Activated CD4-positive, alpha-beta T cell treated with anti-CD3 and anti-CD28 coated beads, Interleukin-10, Interleukin-2, amounts not matched to agents 100 ng/mL and 50 ng/mL, durations not matched to agents 16 hours and 8 hours (primary cell): ENCODE results near the gene ETV3.
"Not testable (repeated sequence)": the region's sequence is repeated elsewhere in the genome, so short reads cannot be mapped to it uniquely, and the experiment has no call there.

Experiments used
- DNase-seq: peaks from one replicate; pipeline ENCODE4 v3.0.0-alpha.2; 2020

The ETV3 gene

DNA sequence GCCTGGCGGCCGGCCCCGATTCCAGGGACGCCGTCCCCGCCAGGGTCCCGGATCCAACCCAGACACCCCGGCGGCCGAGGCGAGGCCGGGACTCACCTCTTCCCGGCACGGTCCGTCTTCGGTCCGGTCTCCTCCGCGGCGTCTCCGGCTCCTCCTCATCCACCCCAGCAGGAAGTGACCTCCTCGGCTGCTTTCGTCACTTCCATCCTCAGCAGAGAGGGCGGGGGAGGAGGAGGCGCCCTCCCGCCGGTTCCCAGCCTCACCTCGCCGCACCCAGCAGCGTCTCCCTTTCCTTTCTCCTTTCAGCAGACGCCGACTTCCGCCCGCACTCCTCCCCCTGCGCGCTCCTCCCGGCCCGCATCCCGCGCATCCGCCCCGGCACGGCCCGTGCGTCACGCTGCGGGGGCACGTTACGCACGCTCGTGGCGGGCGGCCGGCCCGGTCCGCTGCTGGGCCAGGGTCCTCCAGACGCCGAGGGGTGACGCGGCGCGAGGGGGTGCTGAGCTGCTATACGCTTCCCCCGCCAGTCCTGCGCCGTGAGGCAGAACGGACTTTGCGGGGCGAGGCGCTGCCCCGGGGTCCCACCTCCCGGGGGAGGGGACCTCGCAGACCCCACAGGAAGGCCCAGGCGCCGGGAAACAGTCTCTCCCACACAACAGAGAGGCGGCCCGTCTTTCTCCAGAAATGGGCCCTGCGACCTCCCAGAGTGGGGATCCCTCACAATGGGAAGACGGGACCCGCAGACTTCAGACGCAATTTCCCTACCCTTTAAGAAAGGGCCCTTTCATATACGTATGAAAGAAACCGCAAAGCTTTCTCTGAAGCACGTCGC, at the start of gene ETV3:
TSS of gene ETV3 (minus strand) at position 176 of the 832 bp plus-strand sequence. CDS start 2,043 bp downstream, outside the sequence.
- peak; percentile 94 for DNase-seq

DNA sequence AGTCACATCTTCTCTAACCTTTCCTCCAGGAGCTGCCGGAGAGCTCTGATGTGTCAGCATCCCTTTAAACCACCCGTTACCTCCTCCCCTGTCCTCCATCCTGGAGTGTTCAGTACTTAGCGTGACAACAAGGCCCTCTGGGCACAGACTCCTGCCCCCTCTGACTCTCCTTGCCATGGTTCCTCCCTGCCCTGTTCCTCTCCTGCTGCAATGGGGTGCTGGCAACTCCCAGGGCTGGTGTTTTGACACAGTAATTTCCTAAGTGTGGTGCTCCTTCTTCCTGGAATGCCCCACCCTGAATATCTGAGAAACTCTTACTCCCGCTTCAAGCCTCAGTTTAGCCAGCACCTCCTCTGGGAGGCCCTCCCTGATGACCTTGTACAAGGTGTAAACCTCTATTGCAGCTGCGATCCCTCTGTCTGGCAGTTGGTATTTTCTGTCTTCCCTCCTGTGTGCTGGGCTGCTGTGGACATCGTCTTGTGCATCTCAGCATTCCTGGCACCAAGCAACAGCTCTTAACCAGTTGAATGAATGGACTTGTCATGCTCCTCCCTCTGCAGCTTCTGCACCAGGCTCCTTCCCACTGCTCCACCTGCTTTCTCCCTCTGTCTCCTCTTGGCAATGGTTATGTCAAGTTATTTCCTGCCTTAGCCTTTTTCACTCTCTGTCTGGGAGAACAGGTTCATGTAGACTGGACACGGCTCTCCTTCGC, 48.2 kb upstream of the ETV3 start:
- no peak for DNase-seq

DNA sequence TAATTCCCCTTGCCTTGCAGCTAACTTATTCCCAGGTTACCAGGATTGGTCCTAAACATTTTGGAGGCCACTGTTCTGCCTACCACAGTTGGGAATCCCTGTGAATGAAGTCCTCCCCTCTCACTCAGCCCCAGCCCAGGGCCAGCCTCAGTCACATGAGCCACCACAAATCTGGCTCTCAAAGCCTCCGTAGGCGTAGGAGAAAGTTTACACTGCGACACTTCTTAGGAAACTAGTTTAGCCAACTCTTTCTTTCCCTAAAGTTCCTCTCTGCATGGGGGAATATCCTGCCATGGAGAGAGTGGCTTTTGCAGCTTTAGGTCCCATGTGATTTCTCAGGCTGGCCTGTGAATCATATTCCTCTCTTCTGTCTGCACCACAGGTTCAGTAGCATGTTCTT, 45.7 kb upstream of the ETV3 start:
- DNase-seq, result no peak

DNA sequence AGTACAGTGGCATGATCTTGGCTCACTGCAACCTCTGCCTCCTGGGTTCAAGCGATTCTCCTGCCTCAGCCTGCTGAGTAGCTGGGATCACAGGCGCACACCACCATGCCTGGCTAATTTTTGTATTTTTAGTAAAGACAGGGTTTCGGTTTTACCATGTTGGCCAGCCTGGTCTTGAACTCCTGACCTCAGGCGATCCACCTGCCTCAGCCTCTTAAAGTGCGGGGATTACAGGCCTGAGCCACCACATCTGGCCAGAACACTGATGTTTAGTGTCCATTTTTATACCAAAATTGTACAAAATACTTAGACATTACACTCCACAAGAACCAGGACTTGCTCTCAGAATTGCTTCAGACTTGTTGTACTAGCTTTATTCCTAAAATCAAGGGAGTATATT, 44.2 kb upstream of the ETV3 start:
- not testable (repeated sequence) for DNase-seq

DNA sequence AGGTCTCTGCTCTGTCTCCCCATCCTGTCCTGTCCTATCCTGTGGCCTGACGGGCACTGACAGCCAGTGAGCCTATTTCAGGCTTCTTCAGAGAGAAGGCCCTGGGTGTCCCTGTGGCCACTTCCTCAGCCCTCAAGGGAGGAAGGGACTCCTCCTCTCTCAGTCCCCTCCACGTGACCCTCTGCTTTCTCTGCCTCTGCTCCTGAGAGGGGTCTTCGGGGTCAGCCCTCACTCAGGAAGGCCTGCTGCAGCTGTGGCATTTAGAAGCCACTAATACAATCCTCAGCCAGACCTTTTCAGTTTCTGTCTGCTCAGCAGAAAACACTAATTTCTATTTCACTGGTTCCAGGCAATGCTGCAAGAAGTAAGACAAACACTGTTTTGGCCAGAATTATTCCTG, 43.6 kb upstream of the ETV3 start:
- no peak for DNase-seq

DNA sequence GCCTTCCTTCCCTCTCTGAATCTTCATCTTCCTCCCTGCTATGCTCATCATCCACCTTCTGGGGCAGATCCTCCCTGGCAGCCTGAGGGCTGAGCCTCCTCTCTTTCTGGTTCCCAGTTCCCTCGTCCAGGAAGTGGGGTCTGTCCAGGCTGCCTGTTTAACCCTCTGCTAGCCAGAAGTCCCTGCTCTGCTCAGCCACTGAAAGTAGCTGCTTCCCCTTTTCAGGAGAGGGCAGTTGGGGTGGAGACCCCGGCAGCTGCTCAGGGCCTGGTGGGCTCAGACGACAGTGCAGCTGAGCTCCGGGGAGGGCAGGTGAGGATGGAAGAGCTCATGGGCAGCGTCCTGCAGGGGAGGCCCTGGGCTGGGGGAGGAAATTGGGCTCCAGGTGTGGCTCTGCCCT, 43.1 kb upstream of the ETV3 start:
- no peak for DNase-seq

DNA sequence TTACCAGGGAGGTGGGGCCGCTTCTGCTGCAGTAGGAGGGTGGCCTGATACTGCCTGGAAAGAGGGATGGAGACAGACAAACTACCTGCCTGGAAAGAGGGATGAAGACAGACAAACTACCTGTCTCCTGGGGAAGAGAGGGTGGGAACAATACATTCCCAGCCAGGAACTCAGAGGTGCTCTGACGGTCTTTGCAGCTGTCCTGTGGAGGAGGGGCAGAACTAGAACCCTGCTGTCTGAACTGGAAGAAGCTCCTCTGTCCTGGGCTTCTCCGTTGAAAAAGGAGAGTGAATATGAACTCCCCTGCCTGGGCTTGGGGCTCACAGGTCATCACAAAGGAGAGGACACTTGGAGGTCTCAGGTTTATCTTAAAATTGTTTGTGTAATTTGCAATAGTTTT, 40.3 kb upstream of the ETV3 start:
- DNase-seq, result no peak

DNA sequence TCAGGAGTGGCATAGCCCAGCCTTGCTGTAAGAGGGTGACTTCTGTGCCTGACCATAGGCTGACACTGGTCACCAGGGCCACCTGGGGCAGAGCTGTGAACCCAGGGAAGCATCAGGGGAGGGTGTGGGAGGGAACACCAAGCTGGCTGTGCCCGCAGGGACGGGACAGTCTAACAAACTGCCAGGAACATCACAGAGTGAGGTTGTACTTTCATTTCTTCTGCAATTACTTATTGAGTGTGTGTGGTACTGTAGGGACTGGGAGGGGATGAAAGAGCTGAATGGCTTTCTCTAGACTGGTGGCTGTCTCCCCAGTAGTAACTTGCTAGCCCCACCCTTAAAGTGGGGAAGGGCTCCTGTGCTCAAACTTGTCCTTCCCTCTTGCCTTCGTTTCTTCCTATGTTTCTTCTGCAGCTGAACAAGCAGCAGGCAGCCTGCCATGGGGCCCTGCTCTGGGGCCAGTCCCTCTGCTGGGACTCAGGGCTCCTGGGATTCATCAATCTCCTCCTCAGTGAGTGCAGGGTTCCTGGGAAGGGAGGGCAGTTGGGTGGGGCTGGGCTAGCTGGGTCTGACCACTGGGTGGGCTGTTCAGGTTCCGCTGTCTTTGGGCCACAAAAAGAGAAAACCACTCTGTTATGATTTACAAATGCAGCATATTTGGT, 39.7 kb upstream of the ETV3 start:
- DNase-seq, result no peak

DNA sequence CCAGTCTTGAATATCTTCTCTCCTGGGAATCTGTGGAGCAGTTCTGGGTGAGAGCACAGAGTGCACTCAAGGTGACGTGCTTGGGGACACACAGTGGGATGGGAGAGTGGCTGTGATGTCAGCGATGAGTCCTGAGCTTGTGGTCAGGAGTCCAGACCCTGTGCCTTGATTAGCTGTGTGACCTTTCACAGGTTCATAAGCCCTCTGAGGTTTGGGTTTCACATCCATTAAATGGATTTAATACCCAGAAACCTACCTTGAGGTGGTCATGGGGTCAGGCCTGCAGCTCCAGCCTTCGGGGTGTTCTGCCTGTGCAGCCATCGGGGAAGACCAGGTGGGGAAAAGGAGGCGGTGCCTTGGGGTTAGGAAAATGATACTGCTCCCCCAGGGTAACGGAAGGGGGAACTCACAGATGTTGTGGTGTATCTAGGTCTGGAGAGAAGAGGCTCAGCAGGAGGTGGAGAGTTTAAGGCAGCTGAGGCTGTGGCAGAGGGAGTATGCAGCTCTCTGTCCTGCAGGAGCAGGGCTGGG, 38.5 kb upstream of the ETV3 start:
- no peak for DNase-seq

DNA sequence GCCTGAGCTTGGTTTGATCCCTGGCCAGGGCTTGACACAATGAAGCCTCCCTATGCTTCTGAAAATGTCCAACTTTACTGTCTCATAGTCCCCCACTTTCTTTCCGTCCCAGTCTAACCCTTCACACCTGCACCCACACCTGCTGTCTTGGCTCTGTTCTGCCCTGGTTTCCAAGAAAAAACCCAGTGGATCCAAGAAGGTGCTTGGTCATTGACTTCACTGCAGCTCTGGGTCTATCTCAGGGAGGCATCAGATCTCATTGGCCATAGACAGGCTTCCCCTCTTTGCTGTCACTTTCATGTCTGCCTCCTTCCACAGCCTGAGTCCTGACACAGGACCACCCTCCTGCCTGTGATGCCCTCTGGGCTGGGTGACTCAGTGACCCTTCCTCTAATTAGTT, 37.8 kb upstream of the ETV3 start:
- no peak for DNase-seq

DNA sequence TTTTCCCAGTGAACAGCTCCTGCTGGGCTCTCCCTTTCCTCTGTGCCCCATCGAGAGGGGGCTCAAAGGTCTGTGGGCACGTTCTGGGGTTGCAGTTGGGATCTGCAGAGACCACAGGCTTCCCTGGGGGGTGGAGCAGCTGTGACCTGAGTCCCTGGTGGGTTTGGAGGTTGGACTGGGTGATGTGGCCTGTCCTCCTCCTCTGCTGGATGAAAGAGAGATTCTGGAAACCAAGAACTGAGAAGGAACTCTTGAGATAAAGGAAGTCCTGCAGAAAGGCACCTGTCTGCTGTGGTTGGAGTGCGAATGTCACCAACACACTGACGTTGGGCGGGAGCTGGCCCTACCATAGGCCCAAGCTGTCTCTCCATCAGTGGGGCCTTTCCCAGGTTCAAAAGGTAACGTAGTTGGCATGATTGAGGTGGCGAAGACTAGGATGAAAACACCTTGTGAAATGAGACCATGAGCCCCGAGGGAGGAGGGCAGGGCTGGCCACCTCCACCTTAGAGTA, 35.8 kb upstream of the ETV3 start:
- DNase-seq, result no peak

DNA sequence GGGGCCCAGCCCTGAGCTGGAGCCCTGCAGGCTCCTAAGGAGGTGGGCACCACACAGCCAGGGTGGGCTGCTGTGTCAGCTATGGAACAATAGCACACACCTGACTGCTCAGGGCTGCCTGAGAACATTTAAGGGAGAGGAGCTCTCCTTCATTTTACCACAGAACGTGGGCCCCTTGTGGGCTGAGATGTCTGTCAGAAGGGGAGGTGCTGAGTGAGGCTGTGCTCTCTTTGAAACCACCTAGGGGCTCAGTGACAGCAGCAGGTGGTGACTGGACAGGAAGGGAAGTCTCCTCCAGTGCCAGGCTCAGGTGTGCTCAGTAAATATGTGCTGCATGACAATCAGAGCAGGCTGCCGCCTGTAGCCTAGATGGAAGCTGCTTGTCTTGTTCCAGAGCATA, 35.0 kb upstream of the ETV3 start:
- DNase-seq, result not testable (repeated sequence)

DNA sequence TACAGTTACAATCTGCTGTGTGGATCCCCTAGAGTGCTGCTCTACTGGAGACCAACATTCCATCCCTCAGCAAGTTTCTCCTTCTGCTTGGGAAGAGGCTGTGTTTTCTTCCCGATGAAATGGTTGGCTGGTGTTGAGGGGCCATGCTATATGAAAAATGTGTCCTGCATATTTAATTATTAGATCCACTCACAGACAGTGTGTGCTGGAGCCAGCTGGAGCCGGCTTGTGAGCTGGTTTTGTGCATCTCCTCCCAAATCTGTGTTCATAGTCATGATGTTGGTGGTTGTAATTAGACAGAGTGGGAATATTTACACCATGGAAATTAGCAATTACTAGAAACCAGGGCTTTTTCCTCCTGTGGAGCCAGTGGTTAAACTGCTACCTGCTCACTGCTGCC, 34.4 kb upstream of the ETV3 start:
- not testable (repeated sequence) for DNase-seq

DNA sequence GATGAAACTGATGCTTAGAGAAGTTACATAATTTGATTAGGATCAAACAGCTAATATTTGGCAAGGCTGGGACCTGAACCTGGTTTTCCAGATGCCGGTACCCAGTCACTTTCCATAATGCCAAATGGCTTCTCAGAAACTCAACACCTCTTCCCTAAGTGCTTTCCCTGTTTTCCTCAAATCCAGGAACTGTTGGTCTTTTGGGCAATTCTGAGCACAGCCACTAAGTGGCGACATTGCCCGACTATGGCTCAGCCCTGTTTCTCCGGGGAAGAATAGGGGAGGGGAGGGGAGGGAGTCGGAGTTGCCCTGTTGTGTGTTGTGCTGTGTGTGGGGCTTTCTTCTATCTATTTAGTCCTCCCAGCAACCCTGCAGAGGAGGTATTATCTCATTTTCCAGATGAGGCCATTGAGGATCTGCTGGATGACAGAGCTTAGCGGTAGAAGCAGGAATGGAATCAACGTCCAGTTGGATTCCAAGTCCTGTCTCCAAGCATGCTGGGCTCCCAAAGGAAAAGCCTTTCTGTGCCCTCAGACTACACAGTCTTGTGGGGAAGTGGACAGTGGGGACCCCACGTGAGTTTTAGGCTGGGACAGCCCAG, 33.8 kb upstream of the ETV3 start:
- DNase-seq, result not testable (repeated sequence)

DNA sequence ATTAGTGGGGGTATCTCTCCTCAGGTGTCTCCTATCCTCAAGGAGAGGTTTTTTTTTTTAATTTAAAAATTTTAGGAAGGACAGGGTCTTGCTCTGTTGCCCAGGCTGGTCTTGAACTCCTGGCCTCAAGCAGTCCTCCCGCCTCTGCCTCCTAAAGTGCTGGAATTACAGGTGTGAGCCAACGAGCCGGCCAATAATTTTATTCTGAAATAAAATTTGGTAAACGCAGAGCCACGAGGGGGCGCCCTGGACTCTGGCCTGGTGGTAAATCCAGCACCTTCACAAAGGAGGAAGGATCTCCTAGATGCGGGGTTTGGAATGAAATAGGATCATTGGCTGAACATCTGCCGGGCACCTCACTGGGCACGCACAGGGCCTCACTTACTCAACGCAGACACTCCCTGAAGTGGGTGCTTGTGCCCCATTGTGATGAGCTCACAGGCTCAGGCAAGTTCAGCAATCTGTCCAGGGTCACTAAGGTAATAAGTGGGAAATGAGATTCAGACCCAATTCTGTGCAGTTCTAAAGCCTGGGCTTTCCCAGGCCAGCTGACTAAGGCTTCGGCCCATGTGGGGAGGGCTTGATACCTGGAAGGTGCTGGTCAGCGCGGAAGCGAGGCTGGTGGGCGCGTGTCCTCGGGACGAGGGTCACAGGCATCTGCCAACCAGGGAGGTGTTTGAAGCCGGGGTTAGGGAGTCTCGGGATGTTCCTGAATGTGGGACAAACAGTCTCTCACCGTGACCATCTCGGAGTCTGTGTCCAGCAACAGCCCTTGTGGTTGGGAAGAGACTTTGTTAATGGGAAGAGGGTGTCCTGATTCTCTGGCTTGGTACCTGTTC, 32.7 kb upstream of the ETV3 start:
- DNase-seq, result peak; percentile 45

DNA sequence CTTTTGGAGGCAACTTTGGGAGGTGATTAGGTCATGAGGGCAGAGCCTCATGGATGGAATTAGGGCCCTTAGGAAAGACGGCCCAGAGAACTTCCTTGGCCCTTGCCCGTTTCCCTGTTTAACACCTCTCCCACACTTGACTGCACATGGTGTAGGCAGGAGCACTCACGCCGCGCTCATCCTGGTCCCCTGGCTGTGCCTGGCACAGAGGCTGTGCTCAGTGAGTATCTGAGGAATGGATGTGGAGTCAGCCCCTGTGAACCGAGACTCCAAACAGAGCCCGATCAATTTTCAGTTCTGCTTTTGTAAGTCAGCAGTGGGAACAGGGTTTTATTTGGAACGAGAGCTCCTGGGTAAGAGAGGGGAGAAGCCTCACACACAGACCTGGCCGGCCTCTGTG, 29.8 kb upstream of the ETV3 start:
- DNase-seq, result no peak

DNA sequence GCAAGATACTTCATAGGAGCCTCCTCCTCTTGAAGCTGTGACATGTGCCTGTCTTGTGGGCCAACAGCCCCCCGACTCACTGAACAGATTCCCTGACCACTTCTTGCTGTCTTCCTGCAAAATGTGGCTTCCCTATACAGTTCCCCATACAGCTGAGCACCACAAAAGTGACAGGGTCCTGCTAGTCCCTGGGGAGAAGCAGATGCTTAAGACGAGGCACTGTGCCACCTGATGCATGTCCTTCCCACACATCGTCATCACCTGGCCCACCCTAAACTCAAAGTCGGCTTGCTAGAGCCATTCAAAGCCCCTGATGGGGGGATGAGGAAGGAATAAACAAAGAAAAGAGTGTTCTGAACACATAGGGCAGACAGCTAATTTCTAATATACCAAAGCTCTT, 29.2 kb upstream of the ETV3 start:
- no peak for DNase-seq

DNA sequence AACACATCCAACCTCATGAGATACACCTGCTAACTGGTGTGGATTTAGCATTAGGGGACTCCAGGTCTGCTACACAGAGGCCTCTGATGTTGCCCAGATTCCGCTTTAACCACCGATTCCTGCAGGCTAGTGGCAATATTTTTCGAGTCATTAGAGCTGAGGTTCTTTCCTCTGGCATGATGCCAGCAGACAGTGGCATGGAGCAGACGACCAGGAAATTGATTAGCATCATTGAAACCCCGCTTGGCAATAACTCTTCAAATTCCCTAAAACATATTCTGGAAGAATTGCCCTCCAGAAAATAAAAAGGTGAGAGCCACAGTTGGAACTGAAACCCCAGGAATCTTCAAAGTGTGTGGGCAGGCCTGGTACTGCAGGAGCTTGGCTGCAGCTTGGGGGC, 28.4 kb upstream of the ETV3 start:
- DNase-seq, result no peak

DNA sequence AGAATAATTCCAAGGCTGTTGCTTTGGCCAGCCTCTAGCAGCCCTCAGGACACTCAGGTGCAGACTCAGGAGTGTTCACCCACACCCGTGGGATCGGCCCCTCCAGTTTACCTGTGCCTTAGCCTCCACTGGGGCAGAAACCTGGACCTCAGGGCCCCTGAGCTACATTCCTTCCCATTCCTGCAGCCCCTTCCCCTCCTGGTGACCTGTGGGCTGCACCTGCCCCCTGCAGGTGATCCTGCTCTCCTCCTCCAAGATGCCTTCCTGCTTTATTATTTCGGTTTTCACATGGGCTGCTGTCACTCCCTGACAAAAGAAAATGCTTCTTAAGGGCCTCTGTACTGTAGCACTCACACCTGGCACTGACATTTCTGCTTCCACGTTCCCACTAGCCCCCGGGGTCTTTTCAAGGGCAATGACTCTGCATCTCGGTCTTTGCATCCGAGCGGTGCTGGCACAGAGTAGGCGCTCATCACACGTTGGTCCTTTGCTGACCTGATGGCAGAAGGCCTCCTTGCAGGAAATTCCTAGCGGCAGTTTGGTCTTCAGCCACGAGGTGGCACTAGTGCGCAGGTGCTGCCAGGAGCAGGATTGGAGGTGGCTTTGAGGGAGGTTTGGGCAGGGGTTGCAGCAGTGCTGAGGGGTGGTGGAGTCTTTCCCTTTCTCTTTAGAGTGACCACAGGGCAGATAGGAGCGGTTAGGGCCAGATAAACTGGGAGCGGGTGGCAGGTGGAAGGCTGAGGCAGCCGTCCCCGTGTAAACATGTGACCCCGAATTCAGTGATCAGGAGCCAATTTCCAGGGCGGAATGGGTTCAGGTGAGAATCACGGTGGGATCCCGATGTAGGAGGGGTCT, 25.3 kb upstream of the ETV3 start:
- DNase-seq, result peak; percentile 76

DNA sequence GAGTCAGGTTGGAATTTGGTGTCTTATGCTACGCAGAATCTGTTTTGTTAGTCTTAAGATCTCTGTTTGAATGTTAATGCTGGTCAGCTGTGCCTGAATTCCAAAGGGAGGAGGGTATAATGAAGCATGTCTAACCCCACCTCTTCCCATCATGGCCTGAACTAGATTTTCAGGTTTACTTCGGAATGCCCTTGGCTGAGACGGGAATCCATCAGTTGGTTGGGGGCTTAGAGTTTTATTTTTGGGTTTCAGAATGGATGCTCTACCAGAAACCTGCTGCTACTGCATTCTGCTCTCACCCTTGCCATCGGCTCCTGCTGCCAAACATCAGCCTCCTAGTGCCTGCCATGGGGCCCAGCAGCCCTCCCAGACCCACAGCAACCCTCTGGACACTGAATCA, 24.1 kb upstream of the ETV3 start:
- DNase-seq, result no peak

DNA sequence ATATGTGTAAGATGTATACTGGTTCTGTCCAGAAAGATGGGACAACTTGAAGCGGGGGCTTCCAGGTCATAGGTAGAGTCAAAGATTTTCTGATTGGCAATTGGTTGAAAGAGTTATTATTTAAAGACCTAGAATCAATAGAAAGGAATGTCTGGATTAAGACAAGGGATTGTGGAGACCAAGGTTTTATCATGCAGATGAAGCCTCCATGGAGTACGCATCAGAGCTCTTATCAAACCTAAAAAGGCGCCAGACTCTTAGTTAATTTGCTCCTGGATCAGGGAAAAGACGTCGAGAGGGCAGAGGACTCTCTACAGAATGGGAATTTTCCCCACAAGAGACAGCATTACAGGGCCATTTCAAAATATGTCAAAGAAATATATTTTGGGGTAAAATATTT, 23.7 kb upstream of the ETV3 start:
- no peak for DNase-seq
